KMS-11 (cell line): ENCODE measurements around the gene NIPSNAP2.
"Not testable (repeated sequence)": the region's sequence is repeated elsewhere in the genome, so short reads cannot be mapped to it uniquely, and the experiment has no call there.

ENCODE experiments used
- H2AFZ ChIP-seq: fragments of 200-600 bp; sonication (generic); 2 replicates; pipeline ENCODE4 v1.6.1; 2016; ENCODE audit warnings: antibody characterized with exemption, mixed run types, low read depth
- H3K27ac ChIP-seq: fragments of 200-600 bp; sonication (generic); 2 replicates; pipeline ENCODE4 v1.6.1; 2016; ENCODE audit warnings: mild to moderate bottlenecking, mixed run types
- H3K27me3 ChIP-seq: fragments of 200-600 bp; sonication (generic); 2 replicates; pipeline ENCODE4 v1.6.1; 2017; ENCODE audit warnings: mild to moderate bottlenecking, low read depth, mixed run types, moderate library complexity; ENCODE audit not compliant: insufficient read depth
- H3K36me3 ChIP-seq: fragments of 200-600 bp; sonication (generic); 2 replicates; pipeline ENCODE4 v1.6.1; 2017; ENCODE audit warnings: mild to moderate bottlenecking, mixed run types; ENCODE audit not compliant: insufficient read depth
- H3K4me1 ChIP-seq: fragments of 200-600 bp; sonication (generic); 2 replicates; pipeline ENCODE4 v1.6.1; 2016; ENCODE audit warnings: mild to moderate bottlenecking, low read depth, mixed run types; ENCODE audit not compliant: poor library complexity, severe bottlenecking
- H3K4me2 ChIP-seq: fragments of 200-600 bp; sonication (generic); 2 replicates; pipeline ENCODE4 v1.7.0; 2016; ENCODE audit warnings: mild to moderate bottlenecking, mixed run types
- H3K4me3 ChIP-seq: fragments of 200-600 bp; sonication (generic); IDR thresholded peaks from 2 replicates; pipeline ENCODE4 v1.6.1; 2017; ENCODE audit warnings: low read depth, low read length, mixed read lengths; ENCODE audit not compliant: insufficient read depth
- H3K79me2 ChIP-seq: fragments of 200-600 bp; sonication (generic); 2 replicates; pipeline ENCODE4 v1.6.1; 2016; ENCODE audit warnings: low read depth, mixed run types; ENCODE audit not compliant: insufficient read depth
- H3K9ac ChIP-seq: fragments of 200-600 bp; sonication (generic); 2 replicates; pipeline ENCODE4 v1.6.1; 2016; ENCODE audit warnings: mild to moderate bottlenecking, mixed run types
- H4K20me1 ChIP-seq: fragments of 200-600 bp; sonication (generic); 2 replicates; pipeline ENCODE4 v1.6.1; 2016; ENCODE audit warnings: mild to moderate bottlenecking, mixed run types; ENCODE audit not compliant: insufficient read depth
- CTCF ChIP-seq: fragments of 200-600 bp; sonication (generic); conservative IDR thresholded peaks from 2 replicates; pipeline ENCODE4 v1.6.1; 2017; ENCODE audit warnings: low read depth, mild to moderate bottlenecking, antibody characterized with exemption, low read length, moderate library complexity, mixed read lengths

Gene NIPSNAP2

GRCh38 chr7:56028942-56029630 is 64.7 kb downstream of the NIPSNAP2 start:
- Histone ChIP-seq H3K9ac (no peak overlapping the region), H3K4me2 (no peak overlapping the region), H2AFZ (no peak overlapping the region), H4K20me1 (no peaks in the 10 kb centered on the region), H3K36me3 (peaks cover 3% of the 10 kb centered on the region; the same call in 1 of the 2 replicates), H3K4me3 (no peak overlapping the region), H3K27me3 (no peaks in the 10 kb centered on the region), H3K27ac (no peak overlapping the region), H3K4me1 (peaks cover 10% of the 10 kb centered on the region), H3K79me2 (peaks cover 24% of the 10 kb centered on the region)
- TF ChIP-seq CTCF = no peak

- no peak overlapping the region for H3K4me3 ChIP-seq
- TF ChIP-seq CTCF = no peak
- H3K4me1 ChIP-seq = peaks cover 18% of the 10 kb centered on the region
- no peak overlapping the region for H3K4me2 ChIP-seq
- peaks cover 24% of the 10 kb centered on the region for H3K79me2 ChIP-seq
- no peak overlapping the region for H2AFZ ChIP-seq
- H3K36me3 ChIP-seq = peaks cover 3% of the 10 kb centered on the region; the same call in 1 of the 2 replicates
- H3K9ac ChIP-seq = no peak overlapping the region
- no peak overlapping the region for H3K27ac ChIP-seq
- no peaks in the 10 kb centered on the region for H4K20me1 ChIP-seq
- no peaks in the 10 kb centered on the region for H3K27me3 ChIP-seq
Measured at GRCh38 chr7:56030340-56030739, 66.0 kb downstream of the NIPSNAP2 start.

- H3K27ac ChIP-seq, H3K27me3 ChIP-seq, H4K20me1 ChIP-seq, H3K9ac ChIP-seq, H3K36me3 ChIP-seq, H3K4me3 ChIP-seq, H3K4me2 ChIP-seq, H2AFZ ChIP-seq: not testable (repeated sequence)
- Histone ChIP-seq H3K79me2 (peaks cover 24% of the 10 kb centered on the region), H3K4me1 (peaks cover 18% of the 10 kb centered on the region)
Measured at GRCh38 chr7:56031556-56031955, 67.2 kb downstream of the NIPSNAP2 start.

GRCh38 chr7:56032578-56032977 is 68.2 kb downstream of the NIPSNAP2 start:
- Histone ChIP-seq H3K4me1 (peaks cover 18% of the 10 kb centered on the region), H3K4me2 (peak overlapping the region; percentile 44), H3K79me2 (peaks cover 24% of the 10 kb centered on the region)
- H4K20me1 ChIP-seq, H2AFZ ChIP-seq, H3K4me3 ChIP-seq, H3K36me3 ChIP-seq, H3K9ac ChIP-seq, H3K27ac ChIP-seq, H3K27me3 ChIP-seq: not testable (repeated sequence)

GRCh38 chr7:56033671-56034432 is 69.5 kb downstream of the NIPSNAP2 start:
- Histone ChIP-seq H2AFZ (peak overlapping the region; percentile 98), H3K79me2 (peaks cover 23% of the 10 kb centered on the region)

More at GRCh38 chr7:56033671-56034432, 69.5 kb downstream of the NIPSNAP2 start:
- peak overlapping the region; percentile 56 for H3K9ac ChIP-seq
- H3K4me3 ChIP-seq = no peak overlapping the region
- H3K4me2 ChIP-seq = peak overlapping the region; percentile 44
- peak overlapping the region; percentile 70 for H3K27ac ChIP-seq
- peak; percentile 34; the same call in 1 of the 2 replicates for TF ChIP-seq CTCF
- no peaks in the 10 kb centered on the region for H4K20me1 ChIP-seq
- H3K4me1 ChIP-seq = peaks cover 18% of the 10 kb centered on the region
- no peaks in the 10 kb centered on the region for H3K27me3 ChIP-seq
- no peaks in the 10 kb centered on the region for H3K36me3 ChIP-seq
